SK-N-MC (cell line): ENCODE results near the gene MPND.

ENCODE experiments used
- EZH2 ChIP-seq: fragments of 200-600 bp; sonication (generic); IDR thresholded peaks from one replicate; pipeline ENCODE4 v1.6.1; 2017; ENCODE audit warnings: antibody characterized with exemption
- FOXP2 ChIP-seq: optimal IDR thresholded peaks from 2 replicates; pipeline ENCODE3; 2011; ENCODE audit warnings: mild to moderate bottlenecking, moderate library complexity; ENCODE audit not compliant: insufficient read depth; ENCODE audit errors: extremely low read length, control extremely low read depth
- POLR2AphosphoS5 ChIP-seq: IDR thresholded peaks from 2 replicates; pipeline ENCODE4 v1.6.1; 2012; ENCODE audit warnings: mild to moderate bottlenecking, low read depth, low read length, borderline replicate concordance

- no peak for TF ChIP-seq POLR2AphosphoS5
- no peak for TF ChIP-seq EZH2
- no peak for TF ChIP-seq FOXP2
Measured at GRCh38 chr19:4301590-4302242, 41.6 kb upstream of the MPND start.
